HG02870 (cell line): Measurements from ENCODE around the gene SF1.
A peak's percentile ranks its signal among the peaks of the same experiment; 100 is the strongest.

Experiments used
- ATAC-seq: cut with Tn5 transposase; IDR thresholded peaks from one replicate; pipeline ENCODE4 v1.9.1; 2021; ENCODE audit warnings: mild to moderate bottlenecking, moderate library complexity; ENCODE audit not compliant: unreplicated experiment

The SF1 gene

GRCh38 chr11:64728757-64729365 lies 49.5 kb downstream of the SF1 start:
- no peak for ATAC-seq

GRCh38 chr11:64726867-64727530 lies 51.3 kb downstream of the SF1 start:
- no peak for ATAC-seq

DNA sequence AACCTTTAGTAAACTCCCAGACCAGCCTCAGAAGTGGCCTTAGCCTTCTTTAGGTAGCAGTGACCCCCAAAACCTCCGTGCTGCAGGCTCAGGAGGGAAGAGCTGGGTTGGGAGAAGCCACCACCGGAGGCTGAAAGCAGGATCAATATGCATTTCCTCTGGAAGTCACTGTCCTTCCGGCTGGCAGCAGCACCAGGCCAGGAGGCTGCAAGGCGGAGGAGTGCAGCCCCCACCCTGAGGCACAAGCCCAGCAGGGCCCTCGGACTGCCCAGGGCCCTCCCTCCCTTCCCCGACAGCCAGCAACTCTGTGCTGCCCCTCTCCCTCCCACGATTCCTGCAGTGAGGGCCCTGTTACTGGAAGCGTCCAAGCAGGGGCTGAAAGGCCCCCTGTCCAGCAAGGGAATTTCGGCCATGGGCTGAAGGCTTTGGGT lies 52.1 kb downstream of the SF1 start:
- ATAC-seq: no peak

GRCh38 chr11:64724863-64725532 lies 53.3 kb downstream of the SF1 start:
- ATAC-seq: no peak

DNA sequence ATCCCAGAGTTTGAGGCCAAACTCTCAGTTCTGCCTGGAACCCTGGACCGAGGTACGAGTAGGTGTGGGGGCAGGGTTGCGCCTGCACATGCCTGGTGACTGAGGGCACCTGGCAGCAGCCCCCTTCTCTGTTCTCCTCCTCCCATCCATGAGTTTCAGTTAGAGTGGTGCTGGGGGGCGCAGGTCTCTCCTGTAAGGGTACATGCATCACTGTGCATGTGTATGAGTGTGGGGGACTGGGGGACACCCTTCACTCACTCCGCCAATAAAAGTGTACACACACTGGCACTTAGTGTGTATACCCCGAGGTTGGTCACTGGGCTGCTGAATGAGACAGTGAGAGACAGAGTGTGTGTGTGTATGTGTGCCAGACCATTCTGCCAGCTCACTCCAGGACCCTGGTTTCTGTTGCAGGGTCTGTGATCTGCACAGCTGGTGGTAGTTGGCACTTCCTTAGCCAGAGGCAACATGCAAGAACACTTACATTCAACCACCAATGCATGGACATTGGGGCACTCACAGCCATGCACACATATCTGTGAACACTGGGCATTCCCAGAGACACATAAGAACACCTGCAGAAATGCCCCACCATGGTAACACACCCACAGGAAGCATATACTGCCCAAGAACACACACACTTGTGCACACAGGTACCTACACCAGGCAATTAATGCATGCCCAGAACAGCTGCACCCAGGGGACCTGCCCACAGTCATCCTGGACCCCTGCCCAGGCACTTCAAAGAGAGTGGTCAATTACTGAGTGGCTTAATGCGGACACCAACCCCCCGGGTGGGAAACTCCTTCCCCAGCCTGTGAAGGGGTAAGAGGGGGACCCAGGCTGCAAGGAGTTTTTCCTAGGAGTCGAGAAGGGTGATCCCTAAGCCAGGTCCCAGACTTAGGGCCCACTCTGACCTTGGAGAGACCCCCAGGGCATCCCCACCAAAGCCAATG lies 54.2 kb downstream of the SF1 start:
- no peak for ATAC-seq

DNA sequence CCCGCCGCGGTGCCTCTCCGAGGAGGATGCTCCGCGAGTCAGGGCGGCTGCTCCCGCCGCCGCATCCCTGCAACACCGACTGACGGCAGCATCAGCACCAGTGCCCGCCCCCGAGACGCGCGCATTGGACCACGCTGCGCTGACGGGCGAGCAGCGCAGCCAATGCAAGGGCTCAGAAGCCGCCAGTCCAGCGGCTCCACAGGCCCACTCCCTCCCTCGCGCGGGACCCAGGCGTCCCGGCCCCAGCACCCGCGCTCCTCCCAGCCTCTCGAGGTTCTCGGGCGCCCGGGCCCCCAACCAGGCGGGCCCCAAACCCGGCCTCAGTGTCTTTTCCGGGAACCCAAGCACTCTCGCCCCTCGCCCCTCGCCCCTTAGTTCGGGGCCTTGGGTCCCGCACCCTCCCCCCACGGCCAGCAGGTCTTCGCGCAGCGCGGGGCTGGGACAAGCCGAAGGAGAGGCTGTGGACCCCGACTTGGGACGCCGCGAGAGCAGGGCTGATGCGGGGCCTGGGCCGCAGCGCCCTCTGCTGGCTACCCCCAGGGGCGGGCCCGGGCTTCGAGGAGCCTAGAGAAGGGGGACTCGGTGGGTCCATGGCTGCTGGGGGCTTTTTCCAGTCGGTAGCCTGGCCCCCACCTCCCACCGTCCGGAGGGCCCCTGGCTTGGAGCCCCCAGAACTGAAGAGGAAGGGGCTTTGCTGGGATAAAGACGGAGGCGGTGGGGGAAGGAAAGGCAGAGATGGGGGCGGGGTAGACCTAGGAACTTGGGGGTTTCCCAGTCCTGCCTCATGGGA lies 55.0 kb downstream of the SF1 start, which contains the start of gene NRXN2:
Gene NRXN2 (minus strand): TSS at position 81 of the 790 bp plus-strand sequence. CDS start 9,498 bp downstream, outside the sequence.
- ATAC-seq: peak; percentile 70

DNA sequence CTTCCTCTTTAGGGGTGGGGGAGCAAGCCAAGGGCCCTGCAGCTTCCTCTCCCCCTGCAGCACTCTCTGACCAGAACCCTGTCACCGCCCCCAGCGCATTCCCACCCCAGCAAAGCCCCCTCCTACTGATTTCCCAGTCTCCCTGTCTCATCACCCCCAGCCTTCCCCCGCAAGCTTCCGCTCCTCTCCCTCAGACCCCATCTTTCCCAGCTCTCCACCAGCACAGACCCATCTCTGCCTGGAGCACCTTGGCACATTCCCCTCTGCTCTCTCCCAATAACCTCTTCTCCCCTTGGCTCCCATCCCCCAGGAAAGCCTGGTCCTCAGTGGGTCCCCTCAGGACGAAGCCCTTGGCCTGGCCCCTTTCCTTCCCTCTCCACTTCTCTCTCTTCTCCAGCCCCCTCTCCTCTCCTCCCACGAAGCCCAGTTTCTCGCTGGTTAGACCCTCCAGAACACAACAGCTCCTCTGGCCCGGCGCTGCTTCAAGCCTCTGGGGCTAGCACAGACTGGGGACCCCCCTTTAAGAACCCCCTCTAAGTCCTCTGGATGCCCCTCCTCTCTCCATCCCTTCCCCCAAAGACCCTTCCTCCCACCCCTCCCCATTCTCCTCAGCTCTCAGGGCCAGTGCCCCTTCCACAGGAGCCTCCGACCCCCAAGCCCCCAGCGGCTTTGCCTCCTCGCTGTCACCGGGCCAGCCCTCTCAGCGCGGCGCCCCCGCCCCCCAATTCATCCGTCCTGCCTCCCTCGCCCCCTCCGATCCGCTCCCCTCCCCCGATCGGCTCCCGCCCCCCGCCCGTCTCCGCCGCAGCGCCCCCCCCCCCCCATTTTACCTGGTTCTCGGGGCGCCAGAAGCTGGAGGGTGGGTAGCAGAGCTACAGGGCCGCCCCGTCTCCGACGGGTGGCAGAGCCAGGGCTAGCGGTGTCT lies 55.9 kb downstream of the SF1 start:
- no peak for ATAC-seq

DNA sequence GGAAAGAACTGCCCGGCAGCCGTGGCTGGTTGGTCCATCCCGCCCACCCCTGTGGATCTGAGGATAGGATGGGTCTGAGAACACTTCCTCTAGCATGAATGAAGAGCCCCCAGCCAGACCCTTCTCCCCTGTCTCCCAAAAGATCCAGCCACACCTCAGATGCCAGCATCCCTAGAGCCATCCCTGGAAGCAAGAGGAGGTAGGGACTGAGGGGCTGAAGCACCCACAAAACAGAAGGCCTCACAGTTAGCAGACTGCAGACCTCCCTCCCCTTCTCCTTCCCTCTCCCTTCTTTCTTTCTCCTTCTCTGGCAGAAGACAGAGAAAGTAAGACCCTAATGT lies 57.0 kb downstream of the SF1 start:
- ATAC-seq: no peak

DNA sequence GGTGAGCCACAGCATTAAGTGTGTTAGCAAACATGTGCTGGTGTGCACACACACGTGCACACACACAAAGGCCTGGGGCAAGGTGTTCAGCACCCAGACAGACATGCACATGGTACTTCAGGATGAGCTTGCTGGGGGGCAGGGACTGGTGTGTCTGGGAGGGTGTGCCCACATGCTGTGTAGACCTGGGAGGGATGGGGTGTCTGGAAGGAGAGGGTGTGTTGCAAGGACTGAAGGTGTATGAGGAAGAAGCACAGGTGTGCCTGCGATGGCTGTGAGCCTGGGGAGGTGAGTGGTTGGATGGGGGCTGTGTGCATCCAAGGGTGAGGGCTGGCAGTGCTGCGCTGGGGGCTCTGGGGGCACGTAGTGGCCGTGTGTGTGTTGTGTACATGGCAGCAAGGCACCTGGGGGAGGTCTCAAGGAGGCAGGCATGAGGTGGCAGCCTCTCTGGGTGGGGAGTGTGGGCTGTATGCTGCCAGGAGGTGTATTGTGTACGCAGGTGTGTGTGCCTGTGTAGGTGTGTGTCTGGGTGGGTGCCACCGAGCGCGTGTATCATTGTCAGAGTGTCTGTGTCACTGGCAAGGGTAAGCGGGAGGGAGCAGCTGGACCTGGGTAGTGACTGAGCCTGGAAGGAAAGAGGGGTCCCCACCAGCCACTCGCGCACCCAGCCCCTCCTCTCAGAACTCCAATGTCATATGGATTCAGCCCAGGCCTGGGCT lies 57.5 kb downstream of the SF1 start:
- no peak for ATAC-seq

- no peak for ATAC-seq
Measured at GRCh38 chr11:64720167-64720566, 58.2 kb downstream of the SF1 start.

DNA sequence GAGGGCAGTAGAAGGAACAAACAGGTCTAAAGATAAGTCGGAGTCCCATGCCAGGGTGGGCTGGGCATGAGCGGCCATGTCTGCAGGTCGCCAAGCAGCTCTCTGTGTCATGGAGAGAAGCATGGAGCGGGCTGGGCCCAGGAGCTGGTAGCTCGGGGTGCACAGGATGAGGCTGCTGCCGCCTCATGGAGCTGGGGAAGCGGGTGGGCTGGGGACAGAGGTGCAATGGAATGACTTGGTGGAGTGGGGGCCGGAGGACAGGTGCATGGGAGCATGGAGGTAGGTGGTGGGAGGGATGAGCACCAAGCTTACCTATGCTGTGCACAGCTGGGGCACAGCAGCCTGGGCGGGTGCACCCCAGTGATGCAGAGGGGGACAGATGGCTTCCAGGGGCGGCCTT lies 58.9 kb downstream of the SF1 start:
- no peak for ATAC-seq

DNA sequence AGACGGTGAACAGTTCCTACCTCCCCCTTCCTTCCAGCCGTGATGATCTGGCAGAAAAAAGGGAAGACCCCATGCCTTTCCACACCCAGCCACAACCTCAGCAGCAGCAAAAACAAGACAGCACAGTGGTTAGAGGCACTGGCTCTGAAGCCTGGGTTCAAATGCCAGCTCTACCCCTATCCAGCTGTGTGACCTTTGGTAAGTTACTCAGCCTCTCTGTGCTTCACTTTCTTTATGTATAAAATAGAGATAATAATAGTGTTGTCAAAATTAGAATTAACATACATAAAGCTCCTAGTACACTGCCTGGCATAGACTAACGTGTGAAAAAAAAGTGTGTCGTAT lies 59.6 kb downstream of the SF1 start:
- ATAC-seq: no peak

DNA sequence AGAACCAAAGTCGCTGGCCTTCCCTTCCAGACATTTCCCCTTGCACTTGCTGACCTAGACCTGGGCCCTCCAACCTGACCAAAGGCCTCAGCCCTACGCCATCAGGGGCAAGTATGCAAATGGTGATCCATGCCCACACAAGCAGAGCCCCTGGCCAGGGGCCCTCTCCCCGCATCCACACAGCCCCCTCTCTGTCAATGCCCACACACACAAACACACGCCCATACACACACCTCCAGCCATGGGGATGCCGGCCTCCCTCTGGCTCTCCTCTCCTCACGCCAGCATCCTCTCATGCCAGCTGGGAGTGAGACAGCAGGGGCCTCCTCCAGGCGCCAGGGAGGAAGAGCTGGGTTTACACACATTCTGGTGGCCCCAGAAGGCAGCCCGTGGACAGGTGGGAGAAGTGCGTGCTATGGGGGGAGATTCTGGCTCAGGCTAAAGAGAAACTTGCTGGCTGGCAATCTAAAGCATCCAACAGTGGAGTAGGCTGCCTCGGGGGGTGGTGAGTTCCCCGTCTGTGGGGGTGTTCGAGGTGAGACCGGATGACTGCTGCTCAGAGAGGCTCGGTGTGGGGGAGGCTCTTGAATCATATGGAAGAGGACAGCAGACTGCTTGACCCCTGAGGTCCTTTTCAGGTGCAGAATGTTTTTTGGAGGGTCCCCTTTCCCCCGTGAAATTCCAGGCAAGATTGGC lies 60.1 kb downstream of the SF1 start:
- ATAC-seq: no peak

DNA sequence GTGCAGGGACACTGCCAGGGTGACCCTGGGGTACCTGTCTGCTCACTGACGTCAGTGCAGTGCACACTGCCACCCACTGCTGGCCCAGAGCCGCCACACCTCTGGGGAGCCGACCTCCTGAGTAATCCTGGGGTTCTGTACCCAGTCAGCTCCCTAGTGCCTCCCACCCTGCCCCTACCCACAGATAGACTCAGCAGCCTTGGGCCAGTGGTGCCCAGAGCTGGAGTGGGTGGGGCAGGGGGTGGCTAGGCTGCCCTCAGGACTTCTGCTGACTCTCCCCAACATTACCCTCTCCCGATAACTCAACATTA lies 61.1 kb downstream of the SF1 start:
- ATAC-seq: no peak

DNA sequence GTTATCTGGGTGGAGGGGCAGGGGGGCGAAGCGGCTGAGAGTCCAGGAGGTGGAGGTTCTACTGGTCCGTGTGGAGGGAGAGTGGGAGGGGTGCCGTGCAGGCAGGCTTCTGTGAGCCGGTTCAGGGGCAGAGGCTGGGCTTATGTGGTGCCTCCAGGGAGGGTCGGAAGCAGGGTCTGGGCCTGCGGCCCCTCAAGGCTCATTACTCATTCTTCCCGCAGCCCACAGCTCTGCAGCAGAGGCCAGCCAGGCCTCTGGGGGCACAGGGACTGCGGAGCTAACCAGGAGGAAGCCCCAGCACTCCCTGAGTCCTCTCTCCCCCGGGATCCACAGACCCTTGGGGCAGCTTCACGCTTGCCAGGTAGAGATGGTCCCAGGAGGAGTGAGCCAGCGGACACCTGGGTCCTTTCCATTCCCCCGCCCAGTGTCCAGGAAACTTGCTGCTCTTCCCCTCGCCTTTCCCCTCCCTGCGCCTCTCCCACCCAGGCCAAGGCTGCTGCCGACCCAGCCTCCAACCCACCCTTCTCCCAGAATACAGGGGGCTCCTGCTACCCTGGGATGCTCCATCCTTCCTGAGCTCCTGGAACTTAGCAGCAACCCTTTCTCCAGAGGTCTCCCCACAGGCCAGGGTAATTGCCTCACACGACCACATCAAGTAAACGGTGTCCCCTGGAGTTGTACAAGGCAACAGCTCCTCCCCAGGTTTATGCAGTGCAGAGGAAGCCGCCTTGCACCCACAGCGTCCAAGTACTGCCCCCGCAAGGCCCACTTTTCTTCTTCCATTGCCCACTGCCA lies 61.7 kb downstream of the SF1 start:
- ATAC-seq: no peak

GRCh38 chr11:64715756-64716472 lies 62.4 kb downstream of the SF1 start:
- ATAC-seq: no peak

GRCh38 chr11:64715110-64715509 lies 63.2 kb downstream of the SF1 start:
- ATAC-seq: no peak
